Motor neuron (in vitro differentiated cells): ENCODE measurements around the gene GLIS1. TPM values are rescaled to one million over a fixed set of nuclear protein-coding genes. Genes with fewer than 3 reads are reported as not detected.
A peak's percentile ranks its signal among the peaks of the same experiment; 100 is the strongest.

Experiments
- ATAC-seq, 8 experiments: fragments of 200-7000 bp; cut with Tn5 transposase; replicated peaks in 6 of 8; 2 replicates each; pipeline ENCODE4 v1.8.0; 2021; ENCODE audit warnings: mild to moderate bottlenecking in 8 of 8, moderate library complexity in 8 of 8
- H3K27ac ChIP-seq, 2 donors: fragments of 250-450 bp; sonication (Bioruptor Pico); 2 replicates each; pipeline ENCODE4 v1.9.0; 2021; ENCODE audit warnings: antibody characterized with exemption in 2 of 2, mild to moderate bottlenecking in 2 of 2, moderate library complexity in 1 of 2
- H3K4me1 ChIP-seq, 2 donors: fragments of 250-450 bp; sonication (Bioruptor Pico); replicated peaks in 1 of 2; 2 replicates each; pipeline ENCODE4 v1.6.1; 2021; ENCODE audit warnings: antibody characterized with exemption in 2 of 2, mild to moderate bottlenecking in 2 of 2, moderate library complexity in 1 of 2
- H3K4me3 ChIP-seq, 5 donors: fragments of 250-450 bp; sonication (Bioruptor Pico); 2 replicates each; pipeline ENCODE4 v1.9.0; 2021; ENCODE audit warnings: antibody characterized with exemption in 5 of 5, mild to moderate bottlenecking in 5 of 5, moderate library complexity in 4 of 5
- WGBS, 10 experiments: fragments of 450-650 bp; shearing (Covaris generic); methylation state at CpG; one replicate each; pipeline ENCODE4 v1.0.0; 2022; 5-methylcytosine and 5-hydroxymethylcytosine counted together
- in situ Hi-C, 9 experiments: fragments of 400-800 bp; cut with MboI; loops; one replicate each; pipeline ENCODE4 v1.15.0; 2021; ENCODE audit warnings: low sequenced_read_pairs in 9 of 9, low pct_unique_long_range_greater_than_20kb in 2 of 9; ENCODE audit not compliant: unreplicated experiment in 9 of 9
- total RNA-seq, 8 experiments: library from RNA; unstranded; fragments of 300-600 nt; gene quantifications; 2 replicates each; pipeline versions ENCODE4 v1.2.3 to v1.2.4, GENCODE V29; 2022

The GLIS1 gene
- total RNA-seq, 8 experiments from 2014 or later = 0.14 to 4.7 (median 0.33) TPM

GRCh38 chr1:53590531-53591515, 148.1 kb downstream of the GLIS1 start:
- peaks cover 20 to 24% of the 10 kb centered on the region in 2 donors for H3K4me1 ChIP-seq
- 6 to 90% (median 82%) methylated on average over 2 to 19 of the region's 20 CpGs for WGBS, 10 experiments
- peak in 4 of 8 experiments; percentile 8 to 46 (median 21) for ATAC-seq
- peak overlapping the region in 1 of 2 donors; percentile 3 for H3K27ac ChIP-seq
- in situ Hi-C loops = no loop called here
- no peak overlapping the region for H3K4me3 ChIP-seq

GRCh38 chr1:53590104-53590503, 148.9 kb downstream of the GLIS1 start:
- in situ Hi-C loops = no loop called here
- peaks cover 22 to 25% of the 10 kb centered on the region in 2 donors for H3K4me1 ChIP-seq
- H3K27ac ChIP-seq = no peak overlapping the region
- 80 to 87% (median 84%) methylated on average over 1 to 4 of the region's 4 CpGs; no CpG with 5 or more reads in 7 of the 10 experiments for WGBS, 10 experiments
- no peak overlapping the region for H3K4me3 ChIP-seq
- ATAC-seq = no peak

GRCh38 chr1:53589043-53589887, 149.7 kb downstream of the GLIS1 start:
- WGBS, 10 experiments = 88 to 100% (median 94%) methylated on average over 2 to 6 of the region's 11 CpGs; no CpG with 5 or more reads in 4 of the 10 experiments
- in situ Hi-C loops = no loop called here
- no peak for ATAC-seq
- Histone ChIP-seq H3K27ac (no peak overlapping the region), H3K4me3 (no peak overlapping the region), H3K4me1 (peaks cover 29 to 33% of the 10 kb centered on the region in 2 donors)

GRCh38 chr1:53588053-53588779, 150.7 kb downstream of the GLIS1 start:
- Histone ChIP-seq H3K4me3 (no peak overlapping the region), H3K4me1 (peaks cover 33 to 34% of the 10 kb centered on the region in 2 donors), H3K27ac (no peak overlapping the region)
- WGBS, 10 experiments = 61 to 100% (median 89%) methylated on average over 3 to 6 of the region's 6 CpGs; no CpG with 5 or more reads in 5 of the 10 experiments
- in situ Hi-C loops = no loop called here
- ATAC-seq = no peak

- in situ Hi-C loops = no loop called here
- WGBS, 10 experiments = 0 to 90% (median 80%) methylated on average over 1 to 4 of the region's 4 CpGs; no CpG with 5 or more reads in 3 of the 10 experiments
- no peak for ATAC-seq
These were observed 151.5 kb downstream of the GLIS1 start for GRCh38 chr1:53587252-53587988.

GRCh38 chr1:53586765-53587164, 152.2 kb downstream of the GLIS1 start:
- 80 to 100% (median 96%) methylated on average over 1 to 2 of the region's 2 CpGs; no CpG with 5 or more reads in 2 of the 10 experiments for WGBS, 10 experiments
- H3K27ac ChIP-seq = no peak overlapping the region
- in situ Hi-C loops = no loop called here
- no peak overlapping the region for H3K4me3 ChIP-seq
- no peak for ATAC-seq
- H3K4me1 ChIP-seq = peaks cover 39 to 40% of the 10 kb centered on the region in 2 donors

More at GRCh38 chr1:53587252-53587988, 151.5 kb downstream of the GLIS1 start:
- Histone ChIP-seq H3K27ac (no peak overlapping the region), H3K4me1 (peaks cover 33 to 35% of the 10 kb centered on the region in 2 donors), H3K4me3 (no peak overlapping the region)

GRCh38 chr1:53585565-53585964, 153.4 kb downstream of the GLIS1 start:
- H3K4me3 ChIP-seq = no peak overlapping the region
- H3K27ac ChIP-seq = no peak overlapping the region
- WGBS, 10 experiments = 80 to 100% methylated on average over 1 of the region's 1 CpG; no CpG with 5 or more reads in 8 of the 10 experiments
- in situ Hi-C loops = no loop called here
- H3K4me1 ChIP-seq = peaks cover 34% of the 10 kb centered on the region in 2 donors
- no peak for ATAC-seq

- in situ Hi-C loops = no loop called here
- Histone ChIP-seq H3K27ac (no peak overlapping the region), H3K4me1 (peaks cover 31 to 32% of the 10 kb centered on the region in 2 donors), H3K4me3 (no peak overlapping the region)
- 64 to 100% (median 80%) methylated on average over 1 to 5 of the region's 5 CpGs; no CpG with 5 or more reads in 1 of the 10 experiments for WGBS, 10 experiments
- peak in 1 of 8 experiments; percentile 22 for ATAC-seq
These were observed 153.8 kb downstream of the GLIS1 start for GRCh38 chr1:53585129-53585528.

- in situ Hi-C loops = no loop called here
- H3K4me3 ChIP-seq = no peak overlapping the region
- 40 to 100% (median 60%) methylated on average over 1 to 2 of the region's 2 CpGs; no CpG with 5 or more reads in 2 of the 10 experiments for WGBS, 10 experiments
- peaks cover 31 to 32% of the 10 kb centered on the region in 2 donors for H3K4me1 ChIP-seq
- no peak overlapping the region for H3K27ac ChIP-seq
- no peak for ATAC-seq
These were observed 154.2 kb downstream of the GLIS1 start for GRCh38 chr1:53584777-53585107.

- ATAC-seq = peak in 2 of 8 experiments; percentile 7 to 14
- WGBS, 10 experiments = 40 to 100% (median 91%) methylated on average over 1 to 11 of the region's 11 CpGs
- peaks cover 31 to 32% of the 10 kb centered on the region in 2 donors for H3K4me1 ChIP-seq
- H3K27ac ChIP-seq = no peak overlapping the region
- in situ Hi-C loops = no loop called here
- H3K4me3 ChIP-seq = no peak overlapping the region
These were observed 154.8 kb downstream of the GLIS1 start for GRCh38 chr1:53583868-53584776.
